A673 (cell line): ENCODE results near the gene SKA1.

Experiments
- CTCF ChIP-seq: fragments of 300-800, 200-600 bp; sonication (generic); conservative IDR thresholded peaks from 2 replicates; pipeline ENCODE4 v1.5.1; 2017; ENCODE audit warnings: low read depth, mild to moderate bottlenecking, antibody characterized with exemption, low read length, moderate library complexity, mixed read lengths
- EZH2 ChIP-seq: fragments of 200-600 bp; sonication (generic); IDR thresholded peaks from 2 replicates; pipeline ENCODE4 v1.6.1; 2017; ENCODE audit warnings: borderline replicate concordance, low read depth, mild to moderate bottlenecking, mixed read lengths, antibody characterized with exemption, low read length; ENCODE audit not compliant: poor library complexity, severe bottlenecking

GRCh38 chr18:50330176-50330575, 44.7 kb upstream of the SKA1 start:
- TF ChIP-seq CTCF, result no peak
- no peak for TF ChIP-seq EZH2
